Activated CD4-positive, alpha-beta T cell treated with anti-CD3 and anti-CD28 coated beads, Interleukin-2, amount 10 ng/mL, durations not matched to agents 24 days and 14 days (primary cell): ENCODE measurements around the gene SCFD1. TPM values are rescaled to one million over a fixed set of nuclear protein-coding genes. Genes with fewer than 3 reads are reported as not detected.
"Not testable (repeated sequence)": the region's sequence is repeated elsewhere in the genome, so short reads cannot be mapped to it uniquely, and the experiment has no call there.

Source experiments
- DNase-seq: peaks from one replicate; pipeline ENCODE4 v3.0.0; 2022
- H3K27ac Mint-ChIP-seq: one replicate; pipeline ENCODE4 v1.8.0; 2022; ENCODE audit warnings: mild to moderate bottlenecking, mixed read lengths
- H3K27me3 Mint-ChIP-seq: one replicate; pipeline ENCODE4 v1.8.0; 2022; ENCODE audit warnings: mixed read lengths
- H3K36me3 Mint-ChIP-seq: one replicate; pipeline ENCODE4 v1.8.0; 2022; ENCODE audit warnings: low read depth, mild to moderate bottlenecking, mixed read lengths
- H3K4me1 Mint-ChIP-seq: one replicate; pipeline ENCODE4 v1.8.0; 2021; ENCODE audit warnings: mixed read lengths
- H3K4me3 Mint-ChIP-seq: one replicate; pipeline ENCODE4 v1.8.0; 2022; ENCODE audit warnings: mild to moderate bottlenecking, moderate library complexity, mixed read lengths
- H3K9me3 Mint-ChIP-seq: one replicate; pipeline ENCODE4 v1.8.0; 2021; ENCODE audit warnings: mixed read lengths
- intact Hi-C: fragments of 100-400 bp; cut with micrococcal nuclease; formaldehyde crosslinking; loops from one replicate; pipeline ENCODE4 v1.15.1; 2023
- total RNA-seq: library from RNA; stranded (reverse); gene quantifications from 2 replicates; pipeline ENCODE4 v1.2.3, GENCODE V29; 2022

SCFD1 gene
- total RNA-seq, 1 donor from 2014 or later: 81.0 TPM

DNA sequence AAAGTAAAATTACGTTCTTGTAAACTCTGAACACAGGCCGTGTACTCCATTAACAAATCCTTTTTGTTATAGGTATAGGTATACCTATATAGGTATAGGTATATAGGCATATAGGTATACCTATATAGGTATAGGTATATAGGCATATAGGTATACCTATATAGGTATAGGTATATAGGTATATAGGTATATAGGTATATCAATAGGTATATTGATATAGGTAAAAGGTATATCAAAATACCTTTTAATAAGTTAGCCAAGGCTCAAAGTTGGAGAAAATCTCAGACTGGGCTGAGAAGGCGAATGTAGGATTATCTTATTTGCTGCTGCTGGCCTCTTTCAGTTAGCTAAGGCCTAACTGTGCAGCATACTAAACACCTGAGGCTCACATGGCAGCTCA lies 3.4 kb downstream of the SCFD1 start:
- Mint-ChIP-seq H3K4me1 (peaks cover 33% of the 10 kb centered on the region), H3K4me3 (no peak overlapping the region), H3K27me3 (no peaks in the 10 kb centered on the region), H3K36me3 (peaks cover 20% of the 10 kb centered on the region), H3K27ac (no peak overlapping the region), H3K9me3 (no peaks in the 10 kb centered on the region)
- no peak for DNase-seq
- intact Hi-C loops: loop anchor here (10.0 kb wide), 1 partner anchor 271 kb away; no protein-coding TSS in a partner anchor

DNA sequence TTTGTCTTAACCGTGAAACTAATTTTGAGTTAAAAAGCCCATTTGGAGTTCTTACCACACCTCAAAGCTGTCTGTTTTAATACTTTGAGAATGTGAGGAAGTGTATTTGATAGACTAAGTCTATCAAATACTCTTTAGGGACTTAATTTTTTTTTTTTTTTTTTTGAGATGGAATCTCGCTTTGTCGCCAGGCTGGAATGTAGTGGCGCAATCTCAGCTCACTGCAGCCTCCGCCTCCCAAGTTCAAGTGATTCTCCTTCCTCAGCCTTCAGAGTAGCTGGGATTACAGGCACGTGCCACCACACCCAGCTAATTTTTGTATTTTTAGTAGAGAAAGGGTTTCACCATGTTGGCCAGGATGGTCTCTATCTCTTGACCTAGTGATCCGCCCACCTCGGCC lies 7.3 kb downstream of the SCFD1 start:
- not testable (repeated sequence) for H3K27me3 Mint-ChIP-seq, DNase-seq, H3K9me3 Mint-ChIP-seq, H3K4me3 Mint-ChIP-seq, H3K27ac Mint-ChIP-seq
- intact Hi-C loops: loop anchor here (10.0 kb wide), 1 partner anchor 275 kb away; no protein-coding TSS in a partner anchor
- Mint-ChIP-seq H3K4me1 (peaks cover 17% of the 10 kb centered on the region), H3K36me3 (peaks cover 24% of the 10 kb centered on the region)

DNA sequence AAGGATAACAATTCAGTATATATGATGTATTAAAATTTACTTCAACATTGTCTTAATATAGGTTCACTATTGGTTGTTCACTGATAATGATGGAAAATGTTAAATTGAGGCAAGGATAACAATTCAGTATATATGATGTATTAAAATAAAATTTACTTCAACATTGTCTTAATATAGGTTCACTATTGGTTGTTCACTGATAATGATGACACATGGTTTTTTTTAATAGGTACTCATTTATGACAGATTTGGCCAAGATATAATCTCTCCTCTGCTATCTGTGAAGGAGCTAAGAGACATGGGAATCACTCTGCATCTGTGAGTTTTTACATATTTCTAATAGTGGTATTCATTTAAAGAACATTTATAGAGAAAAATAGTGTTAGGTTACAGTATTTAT lies 8.1 kb downstream of the SCFD1 start:
- no peak overlapping the region for H3K4me3 Mint-ChIP-seq
- H3K4me1 Mint-ChIP-seq: peaks cover 13% of the 10 kb centered on the region
- H3K27ac Mint-ChIP-seq: no peak overlapping the region
- H3K27me3 Mint-ChIP-seq: no peaks in the 10 kb centered on the region
- intact Hi-C loops: no loop called here
- H3K36me3 Mint-ChIP-seq: peaks cover 25% of the 10 kb centered on the region
- no peaks in the 10 kb centered on the region for H3K9me3 Mint-ChIP-seq
- DNase-seq: no peak

DNA sequence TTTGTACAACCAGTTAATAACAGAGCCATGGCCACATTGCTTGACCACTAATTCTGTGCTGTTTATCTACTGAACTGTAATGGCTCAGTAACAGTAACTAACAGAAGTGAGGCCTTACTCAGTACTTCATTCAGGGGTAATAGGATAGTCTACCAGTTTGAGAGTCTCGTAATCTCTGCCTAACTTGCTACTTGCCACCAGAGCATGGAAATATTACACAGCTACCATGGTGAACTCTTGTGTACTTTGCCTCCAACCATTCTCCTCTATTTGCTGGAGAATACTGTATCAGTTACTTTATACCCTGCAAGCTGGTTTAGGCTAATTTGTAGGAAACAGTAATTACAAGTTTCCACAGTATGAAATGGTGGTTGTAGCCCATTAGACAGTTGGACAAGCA lies 10.6 kb downstream of the SCFD1 start:
- Mint-ChIP-seq H3K27ac (no peak overlapping the region), H3K9me3 (no peaks in the 10 kb centered on the region), H3K27me3 (no peaks in the 10 kb centered on the region), H3K36me3 (peaks cover 42% of the 10 kb centered on the region), H3K4me1 (peaks cover 9% of the 10 kb centered on the region), H3K4me3 (no peak overlapping the region)
- intact Hi-C loops: no loop called here
- no peak for DNase-seq

DNA sequence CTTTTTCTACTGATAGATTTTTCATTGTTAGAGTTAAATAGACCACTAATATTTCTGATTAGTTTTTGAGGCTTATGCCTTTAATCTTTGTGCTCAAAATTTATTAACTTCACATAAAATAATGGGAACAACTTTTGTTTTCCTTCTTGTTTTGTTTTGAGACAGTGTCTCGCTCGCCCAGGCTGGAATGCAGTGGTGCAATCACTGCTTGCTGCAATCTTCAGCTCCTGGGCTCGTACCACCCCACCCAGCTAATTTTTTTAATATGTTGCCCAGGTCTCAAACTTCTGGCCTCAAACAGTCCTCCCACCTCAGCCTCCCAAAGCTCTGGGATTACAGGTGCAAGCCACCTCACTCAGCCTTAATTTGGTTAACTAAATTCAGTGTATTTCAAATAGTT lies 16.8 kb downstream of the SCFD1 start:
- Mint-ChIP-seq H3K9me3 (peaks cover 1% of the 10 kb centered on the region), H3K27me3 (no peaks in the 10 kb centered on the region), H3K4me3 (no peak overlapping the region), H3K36me3 (peaks cover 46% of the 10 kb centered on the region), H3K4me1 (no peaks in the 10 kb centered on the region), H3K27ac (no peak overlapping the region)
- DNase-seq: no peak
- intact Hi-C loops: no loop called here

DNA sequence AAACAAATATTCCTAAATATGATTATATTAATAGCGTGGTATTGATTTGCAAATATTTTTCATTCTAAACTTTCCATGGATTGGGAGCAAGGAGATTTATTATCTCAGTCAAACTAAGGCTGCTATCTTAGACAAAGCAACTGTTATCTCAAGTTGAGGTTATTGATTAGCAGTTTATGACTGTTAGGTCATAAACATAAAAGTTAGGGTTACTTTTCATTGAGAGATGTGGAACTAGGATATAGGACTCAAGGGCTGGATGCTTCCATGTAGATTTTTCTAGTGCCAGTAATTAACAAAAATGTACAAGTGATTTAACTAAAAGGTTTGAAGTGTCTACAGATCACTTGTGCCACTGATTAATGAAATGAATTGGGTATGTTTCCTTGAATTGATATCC lies 19.1 kb downstream of the SCFD1 start:
- peaks cover 3% of the 10 kb centered on the region for H3K4me1 Mint-ChIP-seq
- H3K36me3 Mint-ChIP-seq: peaks cover 54% of the 10 kb centered on the region

DNA sequence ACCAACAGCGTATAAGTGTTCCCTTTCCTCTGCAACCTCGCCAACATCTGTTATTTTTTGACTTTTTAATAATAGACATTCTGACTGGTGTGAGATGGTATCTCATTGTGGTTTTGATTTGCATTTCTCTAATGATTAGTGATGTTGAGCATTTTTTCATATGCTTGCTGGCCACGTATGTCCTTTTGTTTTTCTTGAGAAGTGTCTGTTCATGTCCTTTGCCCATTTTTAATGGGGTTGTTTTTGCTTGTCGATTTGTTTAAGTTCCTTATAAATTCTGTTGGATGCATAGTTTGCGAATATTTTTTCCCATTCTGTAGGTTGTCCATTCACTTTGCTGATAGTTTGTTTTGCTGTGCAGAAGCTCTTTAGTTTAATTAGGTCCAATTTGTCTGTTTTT lies 22.3 kb downstream of the SCFD1 start:
- DNase-seq, H3K4me3 Mint-ChIP-seq, H3K27ac Mint-ChIP-seq, H3K4me1 Mint-ChIP-seq, intact Hi-C loops, H3K27me3 Mint-ChIP-seq: not testable (repeated sequence)
- peaks cover 51% of the 10 kb centered on the region for H3K36me3 Mint-ChIP-seq
- H3K9me3 Mint-ChIP-seq: peaks cover 19% of the 10 kb centered on the region

More for the DNA sequence above, 19.1 kb downstream of the SCFD1 start:
- DNase-seq: no peak
- Mint-ChIP-seq H3K9me3 (peaks cover 19% of the 10 kb centered on the region), H3K27ac (no peak overlapping the region), H3K27me3 (no peaks in the 10 kb centered on the region), H3K4me3 (no peak overlapping the region)
- intact Hi-C loops: no loop called here

DNA sequence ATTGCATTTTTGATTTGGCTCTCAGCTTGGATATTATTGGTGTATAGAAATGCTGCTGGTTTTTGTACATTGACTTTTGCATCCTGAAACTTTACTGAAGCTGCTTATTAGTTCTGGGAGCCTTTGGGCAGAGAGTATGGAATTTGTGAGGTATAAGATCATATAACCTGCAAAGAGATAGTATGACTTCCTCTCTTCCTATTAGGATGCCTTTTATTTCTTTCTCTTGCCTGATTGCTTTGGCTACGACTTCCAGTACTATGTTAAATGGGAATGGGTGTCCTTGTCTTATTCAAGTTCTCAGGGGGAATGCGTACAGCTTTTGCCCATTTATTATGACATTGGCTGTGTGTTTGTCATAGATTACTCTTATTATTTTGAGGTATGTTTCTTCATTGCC lies 23.5 kb downstream of the SCFD1 start:
- intact Hi-C loops: no loop called here
- H3K4me1 Mint-ChIP-seq: peaks cover 3% of the 10 kb centered on the region
- H3K4me3 Mint-ChIP-seq: no peak overlapping the region
- H3K9me3 Mint-ChIP-seq: peaks cover 19% of the 10 kb centered on the region
- H3K36me3 Mint-ChIP-seq: peaks cover 48% of the 10 kb centered on the region
- no peaks in the 10 kb centered on the region for H3K27me3 Mint-ChIP-seq
- no peak for DNase-seq
- no peak overlapping the region for H3K27ac Mint-ChIP-seq

DNA sequence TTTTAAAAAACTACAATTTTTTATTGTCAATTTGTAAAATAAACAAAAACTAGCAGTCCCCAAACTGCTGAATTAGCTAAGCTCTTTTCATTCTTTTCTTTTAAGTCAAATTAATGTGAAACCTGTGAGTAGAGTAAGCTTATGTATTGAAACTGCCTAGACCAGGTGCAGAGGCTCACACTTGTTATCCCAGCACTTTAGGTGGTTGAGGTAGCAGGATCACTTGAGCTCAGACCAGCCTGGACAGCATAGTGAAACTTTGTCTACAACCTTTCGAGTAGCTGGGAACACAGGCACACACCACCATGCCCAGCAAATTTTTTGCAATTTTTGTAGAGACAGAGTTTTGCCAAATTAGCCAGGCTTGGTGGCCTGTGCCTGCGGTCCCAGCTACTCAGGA lies 26.4 kb downstream of the SCFD1 start:
- H3K27me3 Mint-ChIP-seq: no peaks in the 10 kb centered on the region
- H3K9me3 Mint-ChIP-seq: peaks cover 19% of the 10 kb centered on the region
- peaks cover 3% of the 10 kb centered on the region for H3K4me1 Mint-ChIP-seq
- H3K4me3 Mint-ChIP-seq: no peak overlapping the region
- DNase-seq: no peak
- H3K27ac Mint-ChIP-seq: no peak overlapping the region
- H3K36me3 Mint-ChIP-seq: peaks cover 55% of the 10 kb centered on the region
- intact Hi-C loops: no loop called here

DNA sequence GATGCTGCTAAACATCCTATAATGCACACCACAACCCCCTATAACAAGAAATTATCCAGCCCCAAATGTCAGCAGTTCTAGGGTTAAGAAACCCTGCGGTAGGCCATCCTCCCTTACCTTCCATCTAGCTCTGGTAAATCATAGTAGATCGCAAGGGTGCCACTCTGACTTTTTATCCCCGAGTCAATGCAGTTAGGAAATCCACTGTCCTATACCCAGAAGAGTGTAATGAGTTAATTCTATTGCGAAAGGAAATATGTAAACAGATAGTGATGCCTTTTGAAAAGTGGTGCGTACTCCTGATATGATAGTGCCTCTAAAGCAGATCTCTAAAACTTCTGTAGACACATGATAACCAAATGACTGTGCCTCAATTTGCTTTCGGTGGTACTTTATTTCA lies 29.8 kb downstream of the SCFD1 start:
- intact Hi-C loops: no loop called here
- H3K36me3 Mint-ChIP-seq: peaks cover 28% of the 10 kb centered on the region

DNA sequence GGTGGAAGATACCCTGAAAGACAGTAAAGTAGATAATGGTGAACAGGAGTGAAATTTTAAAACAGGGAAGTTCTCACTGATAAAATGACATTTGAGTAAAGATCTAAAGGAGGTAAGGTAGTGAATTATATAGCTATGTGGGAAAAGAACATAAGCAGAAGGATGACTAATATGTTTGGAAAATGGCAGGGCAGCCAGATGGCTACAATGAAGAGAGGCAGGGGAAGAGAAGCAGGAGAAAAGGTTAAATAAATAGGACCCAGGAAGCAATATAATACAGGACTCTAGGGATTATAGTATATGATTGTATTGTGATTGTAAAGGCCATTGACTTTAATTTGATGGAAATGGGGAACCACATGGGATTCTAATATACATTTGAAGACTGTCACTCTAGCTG lies 33.0 kb downstream of the SCFD1 start:
- no peaks in the 10 kb centered on the region for H3K27me3 Mint-ChIP-seq
- no peak for DNase-seq
- no peaks in the 10 kb centered on the region for H3K9me3 Mint-ChIP-seq
- H3K36me3 Mint-ChIP-seq: peaks cover 22% of the 10 kb centered on the region
- no peak overlapping the region for H3K4me3 Mint-ChIP-seq
- intact Hi-C loops: loop anchor here (5.0 kb wide), 1 partner anchor 702 kb away; no protein-coding TSS in a partner anchor
- no peaks in the 10 kb centered on the region for H3K4me1 Mint-ChIP-seq
- H3K27ac Mint-ChIP-seq: no peak overlapping the region

More for the DNA sequence above, 29.8 kb downstream of the SCFD1 start:
- Mint-ChIP-seq H3K27ac (no peak overlapping the region), H3K27me3 (no peaks in the 10 kb centered on the region), H3K9me3 (no peaks in the 10 kb centered on the region), H3K4me3 (no peak overlapping the region), H3K4me1 (no peaks in the 10 kb centered on the region)
- no peak for DNase-seq

DNA sequence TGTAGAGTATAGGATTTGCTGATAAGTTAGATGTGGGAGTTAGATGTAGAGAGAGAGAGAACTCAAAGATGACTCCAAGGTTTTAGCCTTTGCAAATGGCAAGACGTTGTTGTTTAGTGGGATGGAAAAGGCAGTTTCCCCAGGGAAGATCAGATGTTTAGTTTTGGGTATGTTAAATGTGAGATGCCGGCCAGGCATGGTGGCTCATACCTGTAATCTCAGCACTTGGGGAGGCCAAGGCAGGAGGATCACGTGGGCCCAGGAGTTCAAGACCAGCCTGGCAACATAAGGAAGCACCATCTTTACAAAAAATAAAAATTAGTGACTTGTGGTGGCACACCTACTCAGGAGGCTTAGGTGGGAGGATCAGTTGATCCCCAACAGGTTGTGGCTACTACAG lies 33.5 kb downstream of the SCFD1 start:
- no peaks in the 10 kb centered on the region for H3K9me3 Mint-ChIP-seq
- H3K4me3 Mint-ChIP-seq: no peak overlapping the region
- intact Hi-C loops: loop anchor here (1.0 to 5.0 kb wide), 2 partner anchors 251 to 702 kb away; no protein-coding TSS in a partner anchor
- no peak for DNase-seq
- no peaks in the 10 kb centered on the region for H3K27me3 Mint-ChIP-seq
- no peak overlapping the region for H3K27ac Mint-ChIP-seq
- H3K36me3 Mint-ChIP-seq: peaks cover 22% of the 10 kb centered on the region
- H3K4me1 Mint-ChIP-seq: no peaks in the 10 kb centered on the region

DNA sequence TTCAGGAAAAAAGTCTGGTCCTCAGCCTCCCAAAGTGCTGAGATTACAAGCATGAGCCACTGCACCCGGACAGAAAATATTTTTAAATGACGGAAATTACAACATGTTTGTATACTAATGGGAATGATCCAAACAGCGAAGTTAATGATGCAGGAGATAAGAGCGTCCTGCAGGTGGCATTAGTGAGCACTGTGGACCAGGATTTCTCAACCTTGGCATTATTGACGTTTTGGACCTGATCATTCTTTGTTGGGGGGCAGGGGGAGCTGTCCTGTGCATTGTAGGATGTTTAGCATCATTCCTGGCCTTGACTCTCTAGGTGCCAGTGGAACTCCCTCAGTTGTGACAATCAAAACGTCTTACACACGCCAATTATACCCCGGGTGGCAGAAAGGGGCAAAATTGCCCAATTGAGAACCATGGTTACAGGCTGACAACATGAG lies 34.1 kb downstream of the SCFD1 start:
- Mint-ChIP-seq H3K36me3 (peaks cover 23% of the 10 kb centered on the region), H3K27ac (no peak overlapping the region), H3K4me1 (no peaks in the 10 kb centered on the region), H3K9me3 (no peaks in the 10 kb centered on the region), H3K27me3 (no peaks in the 10 kb centered on the region), H3K4me3 (no peak overlapping the region)
- intact Hi-C loops: loop anchor here (1.0 to 5.0 kb wide), 2 partner anchors 250 to 701 kb away; no protein-coding TSS in a partner anchor
- peak; percentile 72 for DNase-seq

DNA sequence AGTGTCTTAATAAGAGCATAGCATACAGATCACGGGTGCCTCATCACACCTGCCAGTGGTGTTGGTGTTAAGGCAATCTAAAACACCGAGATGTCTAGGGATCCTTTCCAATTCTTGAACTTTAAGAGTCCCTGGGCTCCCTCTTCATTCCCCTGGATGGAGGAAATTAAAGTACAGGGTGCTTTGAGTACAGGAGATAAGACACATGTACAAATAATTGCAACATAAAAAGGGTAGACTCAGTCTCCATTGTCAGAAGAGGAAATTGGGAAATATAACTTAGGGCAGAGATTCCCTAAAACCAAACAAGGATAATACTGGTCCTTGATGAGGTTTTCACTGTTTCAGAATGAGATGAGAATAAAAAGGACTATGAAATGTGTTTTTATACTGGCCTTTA lies 34.9 kb downstream of the SCFD1 start:
- H3K9me3 Mint-ChIP-seq: peaks cover under 1% of the 10 kb centered on the region
- H3K36me3 Mint-ChIP-seq: peaks cover 19% of the 10 kb centered on the region
- H3K4me1 Mint-ChIP-seq: no peaks in the 10 kb centered on the region
- intact Hi-C loops: loop anchor here (5.0 kb wide), 1 partner anchor 700 kb away; no protein-coding TSS in a partner anchor
- no peak overlapping the region for H3K27ac Mint-ChIP-seq
- H3K27me3 Mint-ChIP-seq: no peaks in the 10 kb centered on the region
- DNase-seq: no peak
- no peak overlapping the region for H3K4me3 Mint-ChIP-seq

DNA sequence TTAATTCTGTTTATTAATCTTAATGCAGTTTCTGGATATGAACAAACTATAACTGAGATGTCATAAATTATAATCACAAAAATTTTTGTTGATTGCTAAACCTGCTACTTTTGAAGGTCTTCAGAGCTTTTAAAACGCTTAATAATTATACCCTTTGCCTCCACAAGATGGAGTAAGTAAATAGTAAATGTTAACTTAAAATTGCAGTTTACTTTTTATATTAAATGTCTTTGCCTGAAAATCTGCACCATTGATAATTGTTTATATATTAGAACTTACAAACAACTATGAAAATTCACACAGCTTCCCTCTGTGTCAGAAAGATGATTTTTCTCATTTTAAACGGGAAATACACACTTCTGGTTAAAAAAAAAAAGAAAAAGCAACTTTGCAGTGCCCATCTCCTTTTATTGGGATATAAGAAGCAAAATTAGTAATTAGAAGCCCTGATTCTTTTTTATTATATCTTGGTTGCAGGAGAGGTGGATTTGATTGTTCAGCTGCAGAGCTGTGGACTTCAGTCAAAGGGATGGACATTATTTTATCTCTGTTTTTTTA lies 35.6 kb downstream of the SCFD1 start:
- no peaks in the 10 kb centered on the region for H3K27me3 Mint-ChIP-seq
- no peak overlapping the region for H3K4me3 Mint-ChIP-seq
- intact Hi-C loops: loop anchor here (5.0 kb wide), 1 partner anchor 700 kb away; no protein-coding TSS in a partner anchor
- peaks cover 5% of the 10 kb centered on the region for H3K9me3 Mint-ChIP-seq
- DNase-seq: no peak
- H3K27ac Mint-ChIP-seq: no peak overlapping the region
- H3K4me1 Mint-ChIP-seq: no peaks in the 10 kb centered on the region
- peaks cover 23% of the 10 kb centered on the region for H3K36me3 Mint-ChIP-seq
